ENCODE data around the gene CNIH2.

GRCh38 chr11:66291706-66292542 lies 13.9 kb downstream of the CNIH2 start, which contains the start of gene TMEM151A:
- no peak for TF ChIP-seq CTCF (conservative IDR thresholded peaks at IDR 0.05; ENCODE audit: low read length)
- no peak for TF ChIP-seq EZH2phosphoT487 (IDR thresholded peaks at IDR 0.05; ENCODE audit: borderline replicate concordance)

All from Loucy (cell line).